Measurements from ENCODE around the gene FOXRED2. TPM values are rescaled to one million over a fixed set of nuclear protein-coding genes. Genes with fewer than 3 reads are reported as not detected.

FOXRED2 gene
- total RNA-seq, 1 experiment from 2014 or later: 7.5 TPM

- no peak for DNase-seq (ENCODE audit: extremely low read depth, low read depth)
These were observed 35.5 kb downstream of the FOXRED2 start for GRCh38 chr22:36471341-36471821.

GRCh38 chr22:36470994-36471331, 35.9 kb downstream of the FOXRED2 start:
- DNase-seq (ENCODE audit: extremely low read depth, low read depth): no peak

GRCh38 chr22:36470162-36470993, 36.5 kb downstream of the FOXRED2 start:
- DNase-seq (ENCODE audit: extremely low read depth, low read depth): peak; percentile 74

- DNase-seq (ENCODE audit: extremely low read depth, low read depth): no peak
These were observed 37.6 kb downstream of the FOXRED2 start for GRCh38 chr22:36469094-36469710.

- no peak for DNase-seq (ENCODE audit: extremely low read depth, low read depth)
These were observed 38.9 kb downstream of the FOXRED2 start for GRCh38 chr22:36467946-36468345.

- DNase-seq (ENCODE audit: extremely low read depth, low read depth): no peak
These were observed 39.6 kb downstream of the FOXRED2 start for GRCh38 chr22:36467042-36467810.

GRCh38 chr22:36466258-36466657, 40.6 kb downstream of the FOXRED2 start:
- no peak for DNase-seq (ENCODE audit: extremely low read depth, low read depth)

GRCh38 chr22:36465232-36466021, 41.4 kb downstream of the FOXRED2 start:
- no peak for DNase-seq (ENCODE audit: extremely low read depth, low read depth)

GRCh38 chr22:36464715-36465231, 42.1 kb downstream of the FOXRED2 start:
- DNase-seq (ENCODE audit: extremely low read depth, low read depth): no peak

- DNase-seq (ENCODE audit: extremely low read depth, low read depth): no peak
These were observed 43.1 kb downstream of the FOXRED2 start for GRCh38 chr22:36463783-36464184.

GRCh38 chr22:36461665-36462649, 44.9 kb downstream of the FOXRED2 start:
- no peak for DNase-seq (ENCODE audit: extremely low read depth, low read depth)

- no peak for DNase-seq (ENCODE audit: extremely low read depth, low read depth)
These were observed 46.6 kb downstream of the FOXRED2 start for GRCh38 chr22:36460202-36460601.

GRCh38 chr22:36457688-36458450, 49.0 kb downstream of the FOXRED2 start:
- no peak for DNase-seq (ENCODE audit: extremely low read depth, low read depth)

GRCh38 chr22:36456464-36456845, 50.4 kb downstream of the FOXRED2 start:
- no peak for DNase-seq (ENCODE audit: extremely low read depth, low read depth)

- DNase-seq (ENCODE audit: extremely low read depth, low read depth): no peak
These were observed 51.0 kb downstream of the FOXRED2 start for GRCh38 chr22:36455571-36456463.

- DNase-seq (ENCODE audit: extremely low read depth, low read depth): peak; percentile 77
These were observed 51.8 kb downstream of the FOXRED2 start for GRCh38 chr22:36454916-36455570.

- no peak for DNase-seq (ENCODE audit: extremely low read depth, low read depth)
These were observed 52.9 kb downstream of the FOXRED2 start for GRCh38 chr22:36453855-36454378.
